NT2/D1 (cell line): ENCODE results near the gene RNU7-1.

ENCODE experiments used
- YY1 ChIP-seq: IDR thresholded peaks from 2 replicates; pipeline ENCODE4 v1.6.1; 2011; ENCODE audit not compliant: insufficient read length, insufficient read depth
- ZNF274 ChIP-seq: IDR thresholded peaks from 2 replicates; pipeline ENCODE4 v1.6.1; 2011; ENCODE audit warnings: mild to moderate bottlenecking, low read depth, low read length

DNA sequence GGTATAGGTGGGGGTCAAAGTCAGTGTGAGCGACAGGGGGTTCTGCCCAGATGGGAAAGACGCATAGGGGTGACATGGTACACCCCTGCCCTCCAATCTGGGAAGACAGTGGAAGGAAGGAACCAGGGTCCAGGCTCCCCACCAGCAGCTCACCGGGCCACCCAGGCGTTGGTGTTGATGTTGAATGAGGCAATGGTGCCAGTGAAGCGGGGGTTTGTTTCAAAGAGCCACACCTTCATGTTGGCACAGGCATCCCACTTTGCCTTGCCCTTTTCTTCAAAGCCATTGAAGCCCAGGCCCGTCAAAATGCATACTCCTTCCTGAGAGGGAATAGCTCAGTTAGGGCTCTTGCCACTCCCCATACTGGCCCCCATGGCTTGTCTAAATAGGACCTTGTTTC lies 34.6 kb downstream of the RNU7-1 start:
- TF ChIP-seq YY1, result no peak
- TF ChIP-seq ZNF274, result no peak
